Endometrial microvascular endothelial cells (primary cell): ENCODE data around the gene RTN4RL1. TPM values are rescaled to one million over a fixed set of nuclear protein-coding genes. Genes with fewer than 3 reads are reported as not detected.
"Not testable (repeated sequence)": the region's sequence is repeated elsewhere in the genome, so short reads cannot be mapped to it uniquely, and the experiment has no call there.

ENCODE experiments used
- in situ Hi-C: cut with HindIII; loops from 2 replicates; pipeline ENCODE4 v1.10.0; 2017; ENCODE audit warnings: low sequenced_read_pairs, low pct_unique_long_range_greater_than_20kb; ENCODE audit errors: inconsistent ontology term
- total RNA-seq: library from RNA; depleted of rRNA; stranded (reverse); fragments of >200 nt; gene quantifications from one replicate; pipeline ENCODE4 v1.2.3, GENCODE V29; 2015; ENCODE audit errors: inconsistent ontology term

The RTN4RL1 gene
- total RNA-seq, 1 donor from 2014 or later = not detected

DNA sequence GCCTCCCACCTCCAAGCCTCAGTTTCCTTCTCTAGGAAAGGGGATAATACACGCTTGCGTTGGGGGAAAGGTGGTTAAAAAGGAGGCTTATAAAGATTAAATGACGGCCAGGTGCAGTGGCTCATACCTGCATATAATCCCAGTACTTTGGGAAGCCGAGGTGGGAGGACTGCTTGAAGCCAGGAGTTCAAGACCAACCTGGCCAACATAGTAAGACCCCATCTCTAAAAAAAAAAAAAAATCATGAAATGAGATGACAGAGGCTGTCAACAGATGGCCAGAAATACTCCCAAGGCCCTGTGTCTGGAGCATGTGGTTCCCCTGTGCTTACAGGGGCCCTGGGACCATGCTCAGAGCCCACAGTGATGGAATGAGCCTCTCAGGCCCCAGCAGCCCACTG lies 30.4 kb downstream of the RTN4RL1 start:
- in situ Hi-C loops = no loop called here

DNA sequence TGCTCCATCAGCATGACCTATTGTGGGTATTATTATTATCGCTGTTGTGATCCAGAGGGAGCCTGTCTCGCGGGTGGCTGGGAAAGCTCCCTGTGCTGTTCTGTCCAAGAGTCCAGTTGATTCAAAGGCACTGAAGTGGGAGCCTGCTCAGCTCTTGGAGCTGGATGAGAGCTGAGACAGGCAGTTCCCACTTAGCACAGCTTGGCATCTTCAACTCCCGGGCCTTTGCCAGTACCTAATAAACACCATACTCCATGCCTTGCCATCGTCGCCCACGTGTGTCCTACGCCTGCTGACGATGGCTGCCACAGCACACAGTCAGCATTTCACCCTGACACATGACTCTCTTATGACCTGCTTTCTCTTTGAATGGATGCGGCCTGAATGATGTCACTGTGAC lies 32.6 kb downstream of the RTN4RL1 start:
- in situ Hi-C loops = no loop called here

DNA sequence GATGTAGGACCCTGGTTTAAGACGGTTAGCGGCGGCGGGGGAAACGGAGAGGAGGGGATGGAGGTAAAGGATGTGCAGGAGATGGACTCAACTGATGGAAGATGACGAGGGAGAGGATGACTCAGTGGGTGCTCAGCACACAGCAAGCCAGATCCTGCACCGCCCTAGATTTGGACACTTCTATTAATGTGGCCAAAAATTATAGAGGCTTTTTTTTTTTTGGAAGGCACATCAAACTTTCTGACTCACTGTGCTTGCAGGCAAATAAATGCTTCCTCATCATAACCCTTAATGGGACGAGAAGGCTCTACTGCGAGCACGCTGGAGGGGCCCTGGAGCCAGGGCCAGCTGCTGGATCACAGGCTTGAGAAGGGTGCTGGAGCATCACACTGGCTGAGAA lies 36.0 kb downstream of the RTN4RL1 start:
- in situ Hi-C loops = no loop called here

DNA sequence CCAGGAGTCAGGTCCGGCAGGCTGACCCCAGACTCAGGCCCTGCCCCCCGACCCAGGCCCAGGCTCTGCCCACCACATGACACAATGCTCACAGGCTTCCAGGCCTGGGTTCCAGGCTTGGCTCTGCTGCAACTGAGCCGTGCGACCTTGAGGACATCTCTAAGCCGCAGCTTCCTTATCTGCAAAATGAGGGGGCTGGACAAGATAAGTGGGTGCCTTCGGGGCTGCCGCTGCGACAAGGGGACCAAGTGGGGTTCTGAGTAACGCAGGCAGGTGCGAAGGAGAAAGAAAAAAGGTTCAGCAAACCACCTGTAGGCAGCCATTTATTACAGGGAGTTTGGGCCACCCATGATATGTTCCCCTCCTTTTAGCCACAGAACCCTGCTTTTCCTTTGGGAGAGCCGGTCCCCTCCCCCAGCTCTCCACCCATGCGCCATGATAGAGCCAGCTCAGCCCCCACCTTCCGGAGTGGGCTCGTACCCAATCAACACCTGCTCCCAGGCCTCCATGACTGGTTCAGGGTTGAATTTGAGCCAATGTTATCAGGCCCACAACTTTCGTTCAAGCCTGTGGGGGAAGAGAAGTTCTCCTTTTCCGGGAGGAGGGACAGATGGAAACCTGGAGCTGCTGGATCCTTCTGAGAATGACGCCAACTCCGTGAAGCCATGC lies 38.2 kb downstream of the RTN4RL1 start:
- in situ Hi-C loops = no loop called here

DNA sequence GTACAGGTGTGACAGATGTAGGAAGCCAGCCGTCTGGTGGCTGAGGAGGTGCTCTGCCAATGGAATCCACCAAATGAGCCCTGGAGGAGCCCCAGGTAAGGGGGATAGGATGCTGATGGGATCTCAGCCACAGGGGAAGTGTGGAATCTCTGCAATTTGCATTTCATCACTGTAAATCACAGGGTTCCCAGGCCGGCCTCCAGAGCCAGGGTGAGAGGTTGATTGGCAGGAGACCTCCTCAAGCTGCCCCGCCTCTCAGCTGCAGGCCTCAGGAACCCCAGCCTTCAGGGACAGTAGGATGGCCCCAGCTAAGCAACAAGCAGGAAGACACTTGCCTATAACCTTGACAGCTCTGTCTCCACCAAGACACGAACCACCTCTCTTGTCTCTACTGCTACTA lies 39.4 kb downstream of the RTN4RL1 start:
- in situ Hi-C loops = no loop called here

DNA sequence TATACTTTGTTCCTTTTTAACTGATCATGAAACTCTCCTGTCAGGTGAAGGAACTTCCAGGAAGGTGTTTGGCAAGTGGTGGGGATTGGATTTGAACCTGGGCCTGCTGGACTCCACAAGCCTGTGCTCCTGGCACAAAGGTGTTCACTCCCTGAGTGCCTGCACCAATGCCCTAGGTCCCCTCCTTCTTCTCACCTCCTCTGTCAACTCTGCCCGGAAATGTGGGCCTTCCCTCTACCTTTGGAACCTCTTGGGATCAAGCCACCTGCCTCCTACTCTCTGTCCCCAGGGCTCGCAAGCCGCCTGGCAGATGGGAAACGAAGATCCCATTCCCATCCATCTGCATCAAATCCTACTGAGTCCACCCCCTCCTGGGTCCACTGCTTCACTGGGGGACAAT lies 40.0 kb downstream of the RTN4RL1 start:
- in situ Hi-C loops = no loop called here

DNA sequence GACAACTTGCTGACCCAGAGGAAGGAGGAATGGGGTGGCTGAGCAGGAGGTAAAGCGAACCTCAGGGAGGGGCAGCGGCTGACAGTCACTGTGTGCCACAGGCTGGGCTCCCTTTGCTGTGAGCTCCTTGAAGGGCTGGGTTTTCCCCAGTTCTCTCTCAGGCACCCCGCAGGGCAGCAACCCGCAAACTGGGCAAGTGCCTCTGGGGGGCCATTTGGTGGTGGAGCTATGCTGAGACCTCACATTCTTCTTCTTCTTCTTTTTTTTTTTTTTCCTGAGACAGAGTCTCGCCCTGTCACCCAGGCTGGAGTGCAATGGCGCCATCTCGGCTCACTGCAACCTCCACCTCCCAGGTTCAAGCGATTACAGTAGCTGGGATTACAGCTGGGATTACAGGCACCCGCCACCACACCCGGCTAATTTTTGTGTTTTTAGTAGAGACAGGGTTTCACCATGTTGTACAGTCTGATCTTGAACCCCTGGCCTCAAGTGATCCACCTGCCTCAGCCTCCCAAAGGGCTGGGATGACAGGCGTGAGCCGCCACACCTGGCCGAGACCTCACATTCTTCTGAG lies 42.3 kb downstream of the RTN4RL1 start:
- in situ Hi-C loops = not testable (repeated sequence)

DNA sequence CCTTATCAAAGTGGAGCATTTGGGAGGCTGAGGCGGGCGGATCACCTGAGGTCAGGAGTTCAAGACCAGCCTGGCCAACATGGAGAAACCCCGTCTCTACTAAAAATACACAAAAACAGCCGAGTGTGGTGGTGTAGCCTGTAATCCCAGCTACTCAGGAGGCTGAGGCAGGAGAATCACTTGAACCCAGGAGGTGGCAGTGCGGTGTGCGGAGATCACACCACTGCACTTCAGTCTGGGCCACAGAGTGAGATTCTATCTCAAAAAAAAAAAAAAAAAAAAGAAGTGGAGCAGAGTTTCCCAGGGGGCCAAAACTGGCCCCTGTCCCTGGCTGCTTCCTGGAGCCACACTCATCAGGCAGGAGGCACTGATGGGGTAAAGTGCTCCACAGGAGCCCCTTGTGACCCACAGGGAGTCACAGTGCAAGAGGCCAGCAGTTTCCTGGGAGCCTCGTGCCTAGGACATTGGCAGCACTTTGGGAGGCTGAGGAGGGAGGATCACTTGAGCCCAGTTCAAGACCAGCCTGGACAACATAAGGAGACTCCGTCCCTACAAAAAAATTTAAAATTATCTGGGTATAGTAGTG lies 44.4 kb downstream of the RTN4RL1 start:
- in situ Hi-C loops = no loop called here

DNA sequence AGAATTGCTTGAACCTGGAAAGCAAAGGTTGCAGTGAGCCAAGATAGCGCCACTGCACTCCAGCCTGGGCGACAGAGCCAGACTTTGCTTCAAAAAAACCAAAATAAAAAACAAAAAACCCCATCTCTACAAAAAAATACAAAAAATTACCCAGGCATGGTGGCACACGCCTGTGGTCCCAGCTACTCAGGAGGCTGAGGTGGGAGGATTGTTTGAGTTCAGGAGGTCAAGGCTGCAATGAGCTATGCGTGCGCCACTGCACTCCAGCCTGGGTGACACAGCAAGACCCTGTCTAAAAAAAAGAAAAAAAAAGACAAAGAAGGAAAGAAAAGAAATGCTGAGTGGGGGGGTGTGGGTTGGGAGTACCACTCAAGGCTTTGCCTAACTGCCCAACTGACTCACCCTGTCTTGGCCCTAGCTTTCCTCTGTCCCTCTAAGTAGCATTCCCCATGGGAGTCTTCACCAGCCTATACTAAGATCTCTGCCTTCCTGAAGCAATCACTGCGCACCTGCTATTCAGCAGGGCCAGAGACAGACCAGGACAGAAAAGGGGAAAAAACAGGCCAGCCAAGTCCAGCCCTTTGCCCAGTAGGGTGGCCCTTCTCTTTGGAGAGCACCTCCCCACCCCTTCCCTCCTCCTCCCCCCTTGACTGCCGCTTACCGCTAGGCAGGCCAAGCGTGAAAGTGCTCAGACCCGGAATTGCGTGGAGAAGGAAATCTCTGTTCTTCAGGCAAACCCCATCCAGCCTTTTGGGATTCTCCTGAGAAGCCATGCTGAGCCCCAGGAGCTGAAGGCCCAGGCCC lies 45.8 kb downstream of the RTN4RL1 start:
- in situ Hi-C loops = no loop called here

DNA sequence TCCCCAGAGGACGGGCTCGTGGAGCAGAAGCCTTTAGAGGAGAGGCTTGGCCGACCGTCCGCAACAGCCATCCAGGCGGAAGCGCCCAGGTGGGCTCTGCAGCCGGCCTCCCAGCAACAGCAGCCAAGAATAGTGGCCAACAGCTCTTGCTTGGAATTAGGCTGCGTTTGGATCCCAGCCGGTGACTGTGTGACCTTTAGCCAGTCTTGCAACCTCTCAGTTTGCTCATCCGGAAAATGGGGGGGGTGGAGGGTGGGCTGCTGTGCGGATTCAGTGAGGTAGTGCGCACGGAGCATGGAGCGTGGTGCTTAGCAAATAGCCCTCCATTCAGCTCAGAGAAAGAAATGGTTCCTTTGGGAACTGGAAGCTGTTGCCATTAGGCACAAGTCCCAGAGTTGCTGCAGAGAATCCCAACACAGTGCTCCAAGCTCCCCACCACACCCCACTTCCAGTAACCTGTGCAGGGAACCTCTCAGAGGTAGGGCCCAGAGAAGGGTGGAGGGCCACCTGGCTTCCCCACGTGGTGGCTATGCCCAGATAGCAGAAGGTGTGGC lies 46.7 kb downstream of the RTN4RL1 start:
- in situ Hi-C loops = no loop called here

DNA sequence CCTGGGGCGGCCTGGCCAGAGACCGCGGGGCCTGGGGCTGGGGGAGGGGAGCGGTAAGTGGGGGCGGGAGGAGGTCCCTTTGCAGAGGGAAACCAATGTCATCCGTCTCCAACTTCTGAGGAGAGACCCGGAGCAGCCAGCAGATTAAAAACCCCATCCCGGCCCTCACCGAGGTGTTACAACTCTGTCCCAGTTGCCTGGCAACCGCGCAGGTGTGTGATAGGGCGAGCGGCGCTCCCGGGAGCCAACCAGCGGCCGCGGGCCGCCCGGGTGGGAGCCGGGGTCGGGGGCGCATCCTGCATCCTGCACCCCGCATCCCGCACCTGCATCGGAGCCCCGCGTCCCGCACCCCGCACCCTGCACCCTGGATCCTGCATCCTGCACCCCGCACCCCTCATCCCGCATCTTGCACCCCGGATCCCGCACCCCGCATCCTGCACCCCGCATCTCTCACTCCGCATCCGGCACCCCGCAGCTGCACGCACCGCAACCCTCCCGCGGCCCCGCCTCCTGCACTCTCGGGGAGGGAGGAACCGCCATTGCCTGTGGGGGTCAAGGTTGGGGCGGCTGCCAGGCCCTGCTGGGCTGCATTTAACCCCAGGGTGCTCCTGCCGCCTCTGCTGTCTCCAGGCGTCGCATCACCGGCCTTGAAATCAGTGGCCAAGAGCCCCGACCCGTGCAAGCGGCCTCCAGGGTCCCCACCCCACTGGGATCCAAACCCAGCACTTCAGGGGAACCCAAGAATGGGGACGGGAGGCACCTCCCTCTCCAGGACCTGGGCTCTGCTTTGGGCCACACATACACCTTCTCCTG lies 47.3 kb downstream of the RTN4RL1 start:
- in situ Hi-C loops = no loop called here

DNA sequence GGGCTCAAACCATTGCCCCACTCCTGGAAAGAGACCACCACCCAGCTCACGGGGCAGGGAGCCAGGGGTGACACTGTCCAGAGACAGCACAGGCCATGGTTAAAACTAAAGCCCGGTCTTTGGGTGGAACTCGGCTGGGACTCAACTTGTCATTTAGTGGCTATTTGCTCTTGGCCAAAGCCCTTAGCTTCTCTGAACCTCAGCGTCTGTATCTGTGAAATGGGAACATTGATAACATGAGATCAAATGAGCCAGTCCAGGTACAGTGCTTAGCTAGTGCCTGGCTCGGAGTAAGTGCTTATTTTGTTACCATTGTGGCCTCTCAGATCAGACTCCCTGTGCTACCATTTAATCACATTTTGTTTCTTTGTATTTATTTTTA lies 48.5 kb downstream of the RTN4RL1 start:
- in situ Hi-C loops = no loop called here

DNA sequence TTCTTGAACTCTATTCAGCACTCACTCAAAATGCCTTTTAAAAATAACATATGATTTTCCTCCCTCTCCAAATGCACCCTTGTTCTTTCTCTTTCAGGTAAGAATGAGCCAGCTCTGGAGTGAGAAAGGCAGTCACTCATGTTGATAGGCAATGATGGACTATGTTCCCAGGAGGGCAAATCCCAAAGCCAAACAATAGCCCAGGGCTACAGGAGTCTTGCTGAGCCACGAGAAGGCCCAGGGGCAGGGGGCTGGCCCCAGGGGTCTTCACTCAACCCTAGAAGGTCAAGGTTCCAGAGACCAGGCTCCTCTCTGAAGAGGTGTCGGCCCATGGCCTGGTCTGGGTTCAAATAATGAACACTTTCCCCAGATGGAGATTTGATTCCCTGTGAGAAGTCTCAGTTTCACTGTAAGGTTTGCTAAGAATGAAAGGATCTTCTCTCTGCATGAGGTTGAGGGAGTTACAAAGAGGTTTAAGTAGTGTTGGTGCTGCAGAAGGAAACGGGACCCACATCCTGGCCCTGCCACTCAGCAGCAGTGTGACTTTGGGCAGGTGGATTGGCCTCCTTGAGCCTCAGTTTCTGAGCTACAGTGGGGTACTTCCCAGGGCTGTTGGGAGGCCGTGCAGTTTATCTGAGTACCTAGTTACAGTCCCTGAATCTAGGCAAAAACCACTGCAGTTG lies 49.0 kb downstream of the RTN4RL1 start:
- in situ Hi-C loops = no loop called here

DNA sequence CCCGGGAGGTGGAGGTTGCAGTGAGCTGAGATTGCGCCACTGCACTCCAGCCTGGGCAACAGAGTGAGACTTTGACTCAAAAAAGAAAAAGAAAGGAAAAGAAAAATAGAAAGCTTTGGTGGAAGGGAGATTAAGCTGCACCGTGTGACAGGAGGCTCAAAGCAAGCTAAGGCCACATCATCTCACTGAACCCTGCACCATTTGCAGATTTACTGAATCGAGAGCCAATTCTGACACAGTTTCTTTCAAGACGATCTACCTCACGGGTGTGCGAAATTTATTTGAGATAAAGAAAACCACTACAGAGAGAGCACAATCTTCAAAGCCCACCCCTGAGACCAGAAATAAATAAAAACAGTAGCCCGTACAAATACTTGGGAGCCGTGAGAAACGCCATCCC lies 49.6 kb downstream of the RTN4RL1 start:
- in situ Hi-C loops = no loop called here

DNA sequence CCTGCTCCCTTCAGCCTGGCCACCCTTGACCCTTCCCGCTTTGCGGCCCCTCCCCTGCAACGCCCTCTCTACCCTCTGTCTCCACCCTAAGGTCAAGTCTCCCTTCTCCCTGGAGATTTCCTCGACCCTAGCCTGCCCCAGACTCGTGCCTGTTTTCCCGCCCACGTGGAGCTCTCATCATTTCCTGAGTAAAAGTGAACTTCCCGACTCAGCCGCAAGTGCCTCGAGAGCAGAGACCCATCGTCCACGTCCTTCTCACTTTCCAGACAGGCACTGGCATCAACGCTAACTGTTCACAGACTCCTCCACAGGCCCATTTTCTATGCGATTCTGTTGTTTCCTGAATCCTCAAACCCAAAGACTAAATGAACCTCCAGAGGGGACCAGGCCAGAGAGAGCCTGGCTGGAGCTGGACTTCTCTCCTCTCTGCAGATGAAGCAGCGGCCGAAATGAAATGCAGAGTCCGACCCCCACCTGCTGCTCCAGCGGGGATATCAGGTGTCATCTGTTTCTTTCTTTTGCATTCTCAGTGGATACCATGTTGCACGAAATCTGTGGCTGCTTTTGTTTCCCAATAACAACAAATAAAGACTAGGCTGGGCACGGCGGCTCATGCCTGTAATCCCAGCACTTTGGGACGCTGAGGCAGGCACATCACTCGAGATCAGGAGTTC lies 52.5 kb downstream of the RTN4RL1 start:
- in situ Hi-C loops = no loop called here

DNA sequence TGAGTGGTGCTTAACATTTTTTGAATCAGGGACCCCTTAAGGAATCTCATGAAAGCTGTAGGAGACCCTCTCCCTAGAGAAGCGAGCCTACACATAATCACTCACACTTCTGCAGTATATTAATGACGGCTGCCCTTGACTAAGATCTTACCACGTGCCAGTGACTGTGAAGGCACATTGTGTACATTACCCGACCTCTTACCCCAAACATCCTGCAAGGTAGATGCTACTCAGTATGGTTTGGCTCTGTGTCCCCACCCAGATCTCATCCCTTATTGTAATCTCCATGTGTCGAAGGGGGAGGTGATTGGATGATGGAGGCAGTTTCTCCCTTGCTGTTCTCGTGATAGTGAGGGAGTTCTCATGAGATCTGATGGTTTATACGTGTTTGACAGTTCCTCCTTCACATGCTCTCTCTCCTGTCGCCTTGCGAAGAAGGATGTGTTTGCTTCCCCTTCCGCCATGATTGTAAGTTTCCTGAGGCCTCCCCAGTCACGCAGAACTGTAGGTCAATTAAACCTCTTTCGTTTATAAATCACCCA lies 54.2 kb downstream of the RTN4RL1 start:
- in situ Hi-C loops = no loop called here

DNA sequence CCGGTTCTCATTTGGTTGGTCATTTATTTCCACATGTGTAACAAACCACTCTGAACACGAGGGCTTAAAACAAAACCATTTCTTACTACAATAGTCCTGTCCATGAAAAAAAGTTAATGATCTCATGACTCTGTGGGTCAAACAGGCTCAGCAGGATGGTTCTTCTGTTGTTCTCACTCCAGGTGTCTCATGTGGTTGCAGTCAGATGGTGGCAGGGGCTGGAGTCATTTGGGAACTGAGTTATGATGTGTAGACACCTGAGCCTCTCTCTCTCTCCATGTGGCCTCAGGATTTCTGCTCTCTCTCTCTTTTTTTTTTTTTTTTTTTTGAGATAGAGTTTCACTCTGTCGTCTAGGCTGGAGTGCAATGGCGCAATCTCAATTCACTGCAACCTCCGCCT lies 55.4 kb downstream of the RTN4RL1 start:
- in situ Hi-C loops = no loop called here

DNA sequence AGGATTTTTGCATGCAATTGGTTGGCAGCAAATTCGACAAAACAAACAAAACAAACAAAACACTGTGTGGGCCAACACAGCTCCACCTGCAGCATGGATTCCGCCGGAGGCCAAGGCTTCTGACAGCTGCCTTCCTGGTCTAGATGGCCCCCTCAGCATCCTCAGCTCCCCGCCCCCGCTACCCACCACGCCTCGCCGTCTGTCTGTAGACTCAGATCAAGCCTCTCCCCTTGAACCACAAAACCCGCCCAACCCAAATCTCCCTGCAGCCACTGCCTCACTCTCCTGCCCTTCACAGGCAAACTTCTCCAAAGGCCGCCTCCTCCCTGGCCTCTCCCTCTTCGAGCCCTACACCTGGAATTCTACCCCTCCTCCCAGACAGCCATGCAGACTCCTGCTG lies 57.9 kb downstream of the RTN4RL1 start:
- in situ Hi-C loops = no loop called here
